Endodermal cell (in vitro differentiated cells): ENCODE measurements around the gene ASTN2. TPM values are rescaled to one million over a fixed set of nuclear protein-coding genes. Genes with fewer than 3 reads are reported as not detected.

Source experiments
- DNase-seq: peaks from one replicate; pipeline ENCODE4 v3.0.0-alpha.2; 2017
- H3K27ac ChIP-seq: 2 replicates; pipeline ENCODE4 v1.5.1; 2013; ENCODE audit warnings: mild to moderate bottlenecking, low read depth, low read length, moderate library complexity
- H3K27me3 ChIP-seq: 2 replicates; pipeline ENCODE4 v1.6.1; 2013; ENCODE audit warnings: mild to moderate bottlenecking, low read length, moderate library complexity; ENCODE audit not compliant: insufficient read depth, control insufficient read depth, poor library complexity, severe bottlenecking
- H3K36me3 ChIP-seq: 2 replicates; pipeline ENCODE4 v1.7.0; 2013; ENCODE audit warnings: mild to moderate bottlenecking, low read length, moderate library complexity; ENCODE audit not compliant: control insufficient read depth, insufficient read depth
- H3K4me1 ChIP-seq: one replicate; pipeline ENCODE4 v1.7.0; 2013; ENCODE audit warnings: low read length; ENCODE audit not compliant: control insufficient read depth, insufficient read depth
- H3K4me3 ChIP-seq: 2 replicates; pipeline ENCODE4 v1.5.1; 2013; ENCODE audit warnings: mild to moderate bottlenecking, low read length, moderate library complexity
- H3K9ac ChIP-seq: 2 replicates; pipeline ENCODE4 v1.6.1; 2013; ENCODE audit warnings: mild to moderate bottlenecking, low read length, moderate library complexity; ENCODE audit not compliant: poor library complexity, severe bottlenecking; ENCODE audit errors: extremely low read depth
- H3K9me3 ChIP-seq: 2 replicates; pipeline ENCODE4 v1.6.1; 2013; ENCODE audit warnings: mild to moderate bottlenecking, low read length, moderate library complexity; ENCODE audit not compliant: control insufficient read depth
- H3K27ac Mint-ChIP-seq: 2 replicates; pipeline ENCODE4 v1.8.0; 2020; ENCODE audit warnings: mixed read lengths
- H3K27me3 Mint-ChIP-seq: 2 replicates; pipeline ENCODE4 v1.8.0; 2021; ENCODE audit warnings: mild to moderate bottlenecking, mixed read lengths; ENCODE audit not compliant: insufficient read depth
- H3K36me3 Mint-ChIP-seq: 2 replicates; pipeline ENCODE4 v1.8.0; 2020; ENCODE audit warnings: low read depth, mixed read lengths
- H3K4me1 Mint-ChIP-seq: 2 replicates; pipeline ENCODE4 v1.8.0; 2020; ENCODE audit warnings: mixed read lengths
- H3K4me3 Mint-ChIP-seq: 2 replicates; pipeline ENCODE4 v1.8.0; 2020; ENCODE audit warnings: mild to moderate bottlenecking, moderate library complexity, mixed read lengths
- H3K9me3 Mint-ChIP-seq: 2 replicates; pipeline ENCODE4 v1.8.0; 2020; ENCODE audit warnings: mild to moderate bottlenecking, mixed read lengths
- WGBS, 2 experiments: methylation state at CpG; one replicate each; pipeline versions ENCODE4 v1.1.5 to v1.1.7; 2013; ENCODE audit warnings: missing lambda C conversion rate in 2 of 2, mixed read lengths in 1 of 2; ENCODE audit not compliant: insufficient coverage in 1 of 2, insufficient read length in 1 of 2; 5-methylcytosine and 5-hydroxymethylcytosine counted together
- total RNA-seq, 2 donors: library from RNA; stranded (reverse); fragmentation: NEBNext Ultra II Directional in 1 of 2; extraction: Animal tissue kit (Norgen Biotek cat#: 25700) in 1 of 2; gene quantifications; 2 replicates in 1 of 2; 3 replicates in 1 of 2; pipeline ENCODE4 v1.2.1, GENCODE V29; 2021
- TF ChIP-seq, protein P1 (sequence below): fragments of 200-600 bp; sonication (generic); conservative IDR thresholded peaks from 2 replicates; pipeline ENCODE4 v1.5.0; 2021; ENCODE audit warnings: antibody characterized with exemption, mild to moderate bottlenecking

ASTN2 gene
- total RNA-seq, 2 donors from 2014 or later: 8.9 to 10.4 TPM

DNA sequence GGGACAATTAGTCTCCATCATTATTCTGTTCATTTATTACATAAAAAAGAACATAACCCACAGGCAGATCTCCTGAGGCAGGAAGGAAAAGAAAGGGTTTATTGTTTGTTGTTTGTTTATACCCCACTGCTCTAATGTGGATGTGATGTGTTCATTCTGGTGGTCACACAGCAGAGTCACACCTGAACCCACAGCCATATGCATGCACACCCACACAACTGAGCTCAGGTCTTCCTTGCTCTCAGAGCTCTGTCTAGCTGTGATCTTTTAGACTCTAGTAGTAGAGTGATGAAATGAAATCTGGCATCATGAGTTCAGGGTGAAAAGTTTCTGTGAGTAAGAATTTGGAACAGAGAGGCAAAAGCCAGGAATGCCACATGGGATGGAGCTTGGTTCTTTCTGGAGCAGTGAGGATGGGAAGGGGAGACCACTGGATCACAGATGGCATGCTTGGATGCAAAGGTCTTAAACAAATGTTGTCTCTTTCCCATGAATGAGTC, 1034.3 kb downstream of the ASTN2 start:
- Mint-ChIP-seq H3K27ac (no peak overlapping the region), H3K27me3 (peaks cover 12% of the 10 kb centered on the region), H3K4me3 (no peak overlapping the region), H3K9me3 (no peaks in the 10 kb centered on the region), H3K36me3 (no peaks in the 10 kb centered on the region), H3K4me1 (peaks cover 2% of the 10 kb centered on the region)
- Histone ChIP-seq H3K4me3 (no peak overlapping the region), H3K27me3 (peaks cover under 1% of the 10 kb centered on the region), H3K9ac (no peak overlapping the region), H3K27ac (no peak overlapping the region), H3K9me3 (no peaks in the 10 kb centered on the region), H3K4me1 (no peaks in the 10 kb centered on the region), H3K36me3 (no peaks in the 10 kb centered on the region)
- TF ChIP-seq, protein P1, sequence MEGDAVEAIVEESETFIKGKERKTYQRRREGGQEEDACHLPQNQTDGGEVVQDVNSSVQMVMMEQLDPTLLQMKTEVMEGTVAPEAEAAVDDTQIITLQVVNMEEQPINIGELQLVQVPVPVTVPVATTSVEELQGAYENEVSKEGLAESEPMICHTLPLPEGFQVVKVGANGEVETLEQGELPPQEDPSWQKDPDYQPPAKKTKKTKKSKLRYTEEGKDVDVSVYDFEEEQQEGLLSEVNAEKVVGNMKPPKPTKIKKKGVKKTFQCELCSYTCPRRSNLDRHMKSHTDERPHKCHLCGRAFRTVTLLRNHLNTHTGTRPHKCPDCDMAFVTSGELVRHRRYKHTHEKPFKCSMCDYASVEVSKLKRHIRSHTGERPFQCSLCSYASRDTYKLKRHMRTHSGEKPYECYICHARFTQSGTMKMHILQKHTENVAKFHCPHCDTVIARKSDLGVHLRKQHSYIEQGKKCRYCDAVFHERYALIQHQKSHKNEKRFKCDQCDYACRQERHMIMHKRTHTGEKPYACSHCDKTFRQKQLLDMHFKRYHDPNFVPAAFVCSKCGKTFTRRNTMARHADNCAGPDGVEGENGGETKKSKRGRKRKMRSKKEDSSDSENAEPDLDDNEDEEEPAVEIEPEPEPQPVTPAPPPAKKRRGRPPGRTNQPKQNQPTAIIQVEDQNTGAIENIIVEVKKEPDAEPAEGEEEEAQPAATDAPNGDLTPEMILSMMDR: no peak
- DNase-seq: no peak

DNA sequence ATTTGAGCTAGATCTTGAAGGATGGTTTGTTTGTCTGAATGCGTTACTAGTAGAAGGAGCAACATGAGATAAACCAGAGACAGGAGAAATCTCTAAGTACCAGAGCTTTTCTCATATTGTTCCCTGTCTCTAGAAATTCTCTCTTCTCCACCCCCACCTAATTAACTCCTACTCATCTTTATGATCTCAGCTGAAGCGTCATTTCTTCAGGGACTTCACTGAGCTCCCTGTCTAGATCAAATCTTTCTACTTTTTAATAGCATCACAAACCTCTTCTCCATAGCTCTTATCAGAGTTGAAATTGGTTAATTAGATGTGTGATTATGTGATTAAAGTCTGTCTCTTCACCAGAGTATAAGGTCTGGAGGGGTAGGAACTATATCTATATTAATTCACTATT, 1035.0 kb downstream of the ASTN2 start:
- Histone ChIP-seq H3K27me3 (peaks cover 2% of the 10 kb centered on the region), H3K4me1 (no peaks in the 10 kb centered on the region), H3K9ac (no peak overlapping the region), H3K27ac (no peak overlapping the region), H3K4me3 (no peak overlapping the region), H3K36me3 (no peaks in the 10 kb centered on the region), H3K9me3 (no peaks in the 10 kb centered on the region)
- H3K27me3 Mint-ChIP-seq: peaks cover 11% of the 10 kb centered on the region
- H3K9me3 Mint-ChIP-seq: no peaks in the 10 kb centered on the region
- no peak overlapping the region for H3K27ac Mint-ChIP-seq
- TF ChIP-seq, protein P1: no peak
- no peak for DNase-seq
- no peak overlapping the region for H3K4me3 Mint-ChIP-seq
- 86 to 100% methylated on average over 1 to 2 of the region's 2 CpGs for WGBS, 2 experiments
- no peaks in the 10 kb centered on the region for H3K36me3 Mint-ChIP-seq
- H3K4me1 Mint-ChIP-seq: peaks cover 2% of the 10 kb centered on the region

DNA sequence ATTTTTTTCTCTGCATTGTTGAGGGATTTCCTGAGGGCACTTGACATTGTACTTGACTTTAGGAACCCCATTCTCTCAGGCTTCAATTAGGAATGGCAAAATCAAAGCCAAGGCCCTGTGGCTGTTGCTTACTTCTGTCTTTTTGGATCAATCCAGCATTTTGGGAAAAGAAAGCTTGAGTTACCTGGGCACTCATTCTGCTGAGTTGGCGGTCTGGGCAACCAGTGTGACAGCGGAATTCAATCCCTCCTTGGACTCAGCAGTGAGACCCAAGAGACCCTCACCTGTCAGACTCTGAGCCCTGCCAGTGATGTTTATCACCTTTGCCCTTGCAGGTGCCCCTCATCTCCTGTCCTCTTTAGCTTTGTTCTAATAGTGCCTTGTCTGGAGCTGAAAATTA, 1036.0 kb downstream of the ASTN2 start:
- Mint-ChIP-seq H3K27ac (no peak overlapping the region), H3K27me3 (peaks cover 11% of the 10 kb centered on the region), H3K9me3 (no peaks in the 10 kb centered on the region), H3K4me3 (no peak overlapping the region), H3K36me3 (no peaks in the 10 kb centered on the region), H3K4me1 (peaks cover 2% of the 10 kb centered on the region)
- H3K4me3 ChIP-seq: no peak overlapping the region
- no peak overlapping the region for H3K27ac ChIP-seq
- TF ChIP-seq, protein P1: no peak
- H3K27me3 ChIP-seq: peaks cover 3% of the 10 kb centered on the region
- no peak for DNase-seq
- no peaks in the 10 kb centered on the region for H3K36me3 ChIP-seq
- H3K9ac ChIP-seq: no peak overlapping the region
- H3K4me1 ChIP-seq: no peaks in the 10 kb centered on the region
- WGBS, 2 experiments: 80 to 94% methylated on average over 1 to 2 of the region's 2 CpGs
- no peaks in the 10 kb centered on the region for H3K9me3 ChIP-seq
